Stimulated activated CD4-positive, alpha-beta T cell treated with anti-CD3 and anti-CD28 coated beads, Interleukin-15, amount 100 ng/mL, for 1 hour (primary cell): ENCODE results near the gene ZNF775.

Source experiments
- DNase-seq, 2 donors: peaks; one replicate each; pipeline ENCODE4 v3.0.0-alpha.2; 2020; ENCODE audit warnings: low read depth in 1 of 2, low spot score in 1 of 2

Gene ZNF775

GRCh38 chr7:150400788-150401423, 21.8 kb downstream of the ZNF775 start:
- DNase-seq = no peak

- DNase-seq = no peak
These were observed 22.3 kb downstream of the ZNF775 start for GRCh38 chr7:150401424-150401790.

GRCh38 chr7:150401861-150402631, 22.9 kb downstream of the ZNF775 start:
- DNase-seq = no peak

GRCh38 chr7:150402671-150403321, 23.7 kb downstream of the ZNF775 start:
- DNase-seq = no peak

GRCh38 chr7:150403376-150404171, 24.4 kb downstream of the ZNF775 start:
- DNase-seq = no peak

GRCh38 chr7:150404172-150404804, 25.2 kb downstream of the ZNF775 start:
- DNase-seq = no peak

GRCh38 chr7:150404805-150405583, 25.9 kb downstream of the ZNF775 start:
- peak; percentile 51 to 59 for DNase-seq

GRCh38 chr7:150405584-150406311, 26.6 kb downstream of the ZNF775 start:
- peak in 1 of 2 donors; percentile 12 for DNase-seq

- DNase-seq = no peak
These were observed 27.1 kb downstream of the ZNF775 start for GRCh38 chr7:150406312-150406566.

GRCh38 chr7:150406567-150407421, 27.7 kb downstream of the ZNF775 start:
- DNase-seq = no peak

- DNase-seq = no peak
These were observed 28.7 kb downstream of the ZNF775 start for GRCh38 chr7:150407588-150408392.

- DNase-seq = no peak
These were observed 29.5 kb downstream of the ZNF775 start for GRCh38 chr7:150408393-150409299.

GRCh38 chr7:150409300-150410030, 30.3 kb downstream of the ZNF775 start:
- no peak for DNase-seq

- DNase-seq = no peak
These were observed 31.0 kb downstream of the ZNF775 start for GRCh38 chr7:150410131-150410530.

GRCh38 chr7:150410680-150411346, 31.7 kb downstream of the ZNF775 start:
- no peak for DNase-seq

- no peak for DNase-seq
These were observed 32.5 kb downstream of the ZNF775 start for GRCh38 chr7:150411606-150412005.
